Endothelial cell of umbilical vein (primary cell): ENCODE results near the gene GPR37L1. TPM values are rescaled to one million over a fixed set of nuclear protein-coding genes. Genes with fewer than 3 reads are reported as not detected.

ENCODE experiments used
- BruUV-seq: library from RNA; stranded (reverse); fragments of 400-500 nt; replicated peaks from 2 replicates; lab custom pipeline; 2021; lab: Mats Ljungman, UMichigan
- CTCF ChIA-PET: fragments of 300-600, 350-600 bp; sonication (Branson Sonifier 250); formaldehyde crosslinking; loops from one replicate; lab custom pipeline; 2021; ENCODE audit warnings: antibody characterized with exemption, inconsistent platforms; lab: Charles Lee
- POLR2A ChIA-PET: fragments of 300-600, 350-600 bp; sonication (Branson Sonifier 250); formaldehyde crosslinking; loops from one replicate; lab custom pipeline; 2021; ENCODE audit warnings: antibody characterized with exemption, inconsistent platforms; lab: Charles Lee
- DNase-seq: peaks from one replicate; pipeline ENCODE4 v3.0.0-alpha.2; 2011; ENCODE audit warnings: low read depth, low spot score
- FAIRE-seq: peaks from 2 replicates; lab custom pipeline; 2011; peaks lifted over from hg19 to GRCh38; lab: Jason Lieb, UNC
- H2AFZ ChIP-seq: 2 replicates; pipeline ENCODE4 v1.6.0; 2012; ENCODE audit warnings: low read depth, low read length, control low read depth, inconsistent platforms
- H3K27ac ChIP-seq: 2 replicates; pipeline ENCODE4 v1.5.1; 2011; ENCODE audit warnings: low read depth, mild to moderate bottlenecking, control low read depth, low read length, moderate library complexity; ENCODE audit not compliant: insufficient read depth
- H3K27me3 ChIP-seq, 2 experiments: 2 replicates each; pipeline versions ENCODE4 v1.6.0 to v1.6.1; 2011; ENCODE audit warnings: low read length in 2 of 2, mixed read lengths in 1 of 2; ENCODE audit not compliant: control insufficient read depth in 2 of 2, insufficient read depth in 2 of 2
- H3K36me3 ChIP-seq, 2 experiments: 2 replicates in 1 of 2; 3 replicates in 1 of 2; pipeline ENCODE4 v1.5.1; 2011; ENCODE audit warnings: low read length in 2 of 2, mild to moderate bottlenecking in 1 of 2, moderate library complexity in 1 of 2; ENCODE audit not compliant: control insufficient read depth in 2 of 2, insufficient read depth in 2 of 2; ENCODE audit errors: extremely low read depth in 1 of 2
- H3K4me1 ChIP-seq: 3 replicates; pipeline ENCODE4 v1.5.1; 2011; ENCODE audit warnings: mild to moderate bottlenecking, low read length; ENCODE audit not compliant: control insufficient read depth, insufficient read depth; ENCODE audit errors: extremely low read depth
- H3K4me2 ChIP-seq: 2 replicates; pipeline ENCODE4 v1.6.1; 2011; ENCODE audit warnings: low read length, control low read depth, mixed read lengths; ENCODE audit not compliant: insufficient read depth
- H3K4me3 ChIP-seq, 3 experiments: fragments of 200-600 bp in 1 of 3; sonication (generic), shearing (Covaris generic) in 1 of 3; replicated peaks in 1 of 3; 2 replicates each; pipeline ENCODE4 v1.5.1; 2011 to 2016; ENCODE audit warnings: control low read depth in 3 of 3, low read length in 3 of 3, mild to moderate bottlenecking in 2 of 3, inconsistent platforms in 1 of 3, low read depth in 1 of 3, moderate library complexity in 1 of 3; ENCODE audit not compliant: insufficient read depth in 1 of 3
- H3K79me2 ChIP-seq: 2 replicates; pipeline ENCODE4 v1.6.0; 2012; ENCODE audit warnings: low read length, inconsistent platforms; ENCODE audit not compliant: control insufficient read depth, insufficient read depth
- H3K9ac ChIP-seq: replicated peaks from 2 replicates; pipeline ENCODE3; 2011; ENCODE audit warnings: low read length, control low read depth; ENCODE audit not compliant: insufficient read depth; ENCODE audit errors: extremely low read depth
- H3K9me1 ChIP-seq: replicated peaks from 3 replicates; pipeline ENCODE4 v1.6.0; 2011; ENCODE audit warnings: mild to moderate bottlenecking, low read length; ENCODE audit not compliant: control insufficient read depth, insufficient read depth; ENCODE audit errors: extremely low read depth
- H3K9me3 ChIP-seq: replicated peaks from 2 replicates; pipeline ENCODE4 v1.5.1; 2012; ENCODE audit warnings: low read length, inconsistent platforms; ENCODE audit not compliant: control insufficient read depth, insufficient read depth
- H4K20me1 ChIP-seq: replicated peaks from 2 replicates; pipeline ENCODE3; 2011; ENCODE audit warnings: mild to moderate bottlenecking, low read length; ENCODE audit not compliant: control insufficient read depth, insufficient read depth; ENCODE audit errors: extremely low read depth
- EZH2 ChIP-seq: IDR thresholded peaks from 2 replicates; pipeline ENCODE4 v1.6.1; 2012; ENCODE audit warnings: borderline replicate concordance, low read depth, mild to moderate bottlenecking, moderate library complexity, low read length, inconsistent platforms; ENCODE audit not compliant: severe bottlenecking
- FOS ChIP-seq: IDR thresholded peaks from 2 replicates; pipeline ENCODE4 v1.6.1; 2011; ENCODE audit warnings: mild to moderate bottlenecking, low read length, moderate library complexity, borderline replicate concordance; ENCODE audit not compliant: insufficient read depth
- GATA2 ChIP-seq: IDR thresholded peaks from 2 replicates; pipeline ENCODE4 v1.7.0; 2011; ENCODE audit warnings: low read depth, mild to moderate bottlenecking, moderate library complexity, mixed read lengths, low read length; ENCODE audit not compliant: insufficient read length, insufficient read depth
- JUN ChIP-seq: IDR thresholded peaks from 2 replicates; pipeline ENCODE4 v1.6.1; 2011; ENCODE audit warnings: borderline replicate concordance, low read depth; ENCODE audit not compliant: insufficient read length, insufficient read depth
- MYC ChIP-seq: IDR thresholded peaks from one replicate; pipeline ENCODE4 v1.6.1; 2011; ENCODE audit warnings: mild to moderate bottlenecking, low read depth, low read length
- POLR2A ChIP-seq: IDR thresholded peaks from 2 replicates; pipeline ENCODE4 v1.6.1; 2012; ENCODE audit warnings: low read depth, mild to moderate bottlenecking, control low read depth, low read length
- POLR2AphosphoS5 ChIP-seq: IDR thresholded peaks from 2 replicates; pipeline ENCODE4 v1.6.1; 2012; ENCODE audit warnings: low read depth, mild to moderate bottlenecking, control low read depth, low read length, moderate library complexity; ENCODE audit not compliant: insufficient read depth
- dilution Hi-C: fragments of 300-500 bp; cut with MboI; formaldehyde crosslinking; loops from one replicate; pipeline ENCODE4 v1.15.0; 2019; ENCODE audit warnings: low sequenced_read_pairs; ENCODE audit not compliant: extremely low pct_ligation_motif_present
- intact Hi-C: fragments of 100-400 bp; cut with micrococcal nuclease; formaldehyde crosslinking; loops from one replicate; pipeline ENCODE4 v1.10.0; 2022
- polyA plus RNA-seq, 4 experiments: library from polyadenylated mRNA; depleted of rRNA in 3 of 4; stranded (reverse) in 3 of 4; unstranded in 1 of 4; fragments of >200 nt; gene quantifications; 2 replicates each; pipeline versions ENCODE4 v1.2.1 to v1.2.3, GENCODE V29; 2011 to 2012; ENCODE audit warnings: missing spikeins in 1 of 4
- total RNA-seq: library from RNA; stranded (reverse); gene quantifications from 2 replicates; pipeline ENCODE4 v1.2.3, GENCODE V29; 2021
- TF ChIP-seq, protein P1 (sequence below), 2 donors: IDR thresholded peaks; 1 replicate in 1 of 2; 2 replicates in 1 of 2; pipeline ENCODE4 v1.5.1; 2011; ENCODE audit warnings: low read length in 2 of 2, mild to moderate bottlenecking in 2 of 2, moderate library complexity in 2 of 2, control low read depth in 1 of 2, inconsistent platforms in 1 of 2, low read depth in 1 of 2; ENCODE audit not compliant: insufficient read depth in 1 of 2; ENCODE audit errors: extremely low read depth in 1 of 2
- TF ChIP-seq, protein P2 (sequence below): IDR thresholded peaks from 2 replicates; pipeline ENCODE4 v1.6.1; 2011; ENCODE audit not compliant: insufficient read depth, insufficient read length

The GPR37L1 gene
- total and polyA plus RNA-seq, 2 donors (not counting 3 experiments of a cell fraction or from before 2014, with no cell fraction given), result not detected

GRCh38 chr1:202181586-202181985, 58.9 kb downstream of the GPR37L1 start:
- no peaks in the 10 kb centered on the region for H4K20me1 ChIP-seq
- H3K27me3 ChIP-seq, result peaks cover 8 to 13% of the 10 kb centered on the region in 2 experiments
- DNase-seq, result no peak
- no peak for FAIRE-seq
- H3K4me2 ChIP-seq, result no peak overlapping the region
- ChIA-PET POLR2A (no interaction called here), CTCF (interaction anchor here (1.6 to 2.1 kb wide), 2 partner anchors 8 to 27 kb away, joined by 5 to 6 read pairs; no protein-coding TSS in a partner anchor)
- H3K79me2 ChIP-seq, result no peaks in the 10 kb centered on the region
- H3K4me3 ChIP-seq, result no peak overlapping the region
- TF ChIP-seq, protein P1, sequence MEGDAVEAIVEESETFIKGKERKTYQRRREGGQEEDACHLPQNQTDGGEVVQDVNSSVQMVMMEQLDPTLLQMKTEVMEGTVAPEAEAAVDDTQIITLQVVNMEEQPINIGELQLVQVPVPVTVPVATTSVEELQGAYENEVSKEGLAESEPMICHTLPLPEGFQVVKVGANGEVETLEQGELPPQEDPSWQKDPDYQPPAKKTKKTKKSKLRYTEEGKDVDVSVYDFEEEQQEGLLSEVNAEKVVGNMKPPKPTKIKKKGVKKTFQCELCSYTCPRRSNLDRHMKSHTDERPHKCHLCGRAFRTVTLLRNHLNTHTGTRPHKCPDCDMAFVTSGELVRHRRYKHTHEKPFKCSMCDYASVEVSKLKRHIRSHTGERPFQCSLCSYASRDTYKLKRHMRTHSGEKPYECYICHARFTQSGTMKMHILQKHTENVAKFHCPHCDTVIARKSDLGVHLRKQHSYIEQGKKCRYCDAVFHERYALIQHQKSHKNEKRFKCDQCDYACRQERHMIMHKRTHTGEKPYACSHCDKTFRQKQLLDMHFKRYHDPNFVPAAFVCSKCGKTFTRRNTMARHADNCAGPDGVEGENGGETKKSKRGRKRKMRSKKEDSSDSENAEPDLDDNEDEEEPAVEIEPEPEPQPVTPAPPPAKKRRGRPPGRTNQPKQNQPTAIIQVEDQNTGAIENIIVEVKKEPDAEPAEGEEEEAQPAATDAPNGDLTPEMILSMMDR (IDR thresholded peaks at IDR 0.05; ENCODE audit: extremely low read depth in 1 of 2, insufficient read depth in 1 of 2, low read depth in 1 of 2, low read length in 2 of 2), result no peak
- TF ChIP-seq, protein P2, sequence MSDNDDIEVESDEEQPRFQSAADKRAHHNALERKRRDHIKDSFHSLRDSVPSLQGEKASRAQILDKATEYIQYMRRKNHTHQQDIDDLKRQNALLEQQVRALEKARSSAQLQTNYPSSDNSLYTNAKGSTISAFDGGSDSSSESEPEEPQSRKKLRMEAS, result no peak
- TF ChIP-seq GATA2 (no peak), EZH2 (no peak), MYC (no peak), FOS (no peak), POLR2A (no peak), JUN (no peak), POLR2AphosphoS5 (no peak)
- dilution Hi-C loops (no loop called here), intact Hi-C loops (no loop called here)
- no peak overlapping the region for H3K27ac ChIP-seq
- no peak overlapping the region for H3K9ac ChIP-seq
- H3K9me1 ChIP-seq, result no peaks in the 10 kb centered on the region
- H3K36me3 ChIP-seq, result no peaks in the 10 kb centered on the region
- no peak overlapping the region for H2AFZ ChIP-seq
- no peaks in the 10 kb centered on the region for H3K9me3 ChIP-seq
- no TSS peak for BruUV-seq
- H3K4me1 ChIP-seq, result no peaks in the 10 kb centered on the region
